Left ventricle myocardium inferior (tissue), 1 donor: Measurements from ENCODE around the gene OTOS. TPM values are rescaled to one million over a fixed set of nuclear protein-coding genes. Genes with fewer than 3 reads are reported as not detected.

ENCODE experiments used
- DNase-seq: peaks from one replicate; pipeline ENCODE4 v3.0.0-alpha.2; 2020
- H3K27ac ChIP-seq: fragments of 200-600 bp; replicated peaks from 2 replicates; pipeline ENCODE4 v1.8.0; 2021
- H3K27me3 ChIP-seq: fragments of 200-600 bp; 2 replicates; pipeline ENCODE4 v1.8.0; 2021; ENCODE audit warnings: low read depth
- H3K36me3 ChIP-seq: fragments of 200-600 bp; 2 replicates; pipeline ENCODE4 v1.8.0; 2021
- H3K4me1 ChIP-seq: fragments of 200-600 bp; 2 replicates; pipeline ENCODE4 v1.8.0; 2021
- H3K4me3 ChIP-seq: fragments of 200-600 bp; 2 replicates; pipeline ENCODE4 v1.8.0; 2021; ENCODE audit warnings: mild to moderate bottlenecking, moderate library complexity
- H3K9me3 ChIP-seq: fragments of 200-600 bp; replicated peaks from 2 replicates; pipeline ENCODE4 v1.8.0; 2021
- CTCF ChIP-seq: fragments of 200-600 bp; IDR thresholded peaks from 2 replicates; pipeline ENCODE4 v1.8.0; 2021; ENCODE audit warnings: antibody characterized with exemption, mild to moderate bottlenecking, borderline replicate concordance
- intact Hi-C: fragments of 100-400 bp; cut with micrococcal nuclease; formaldehyde crosslinking; loops from one replicate; pipeline ENCODE4 v1.11.0; 2022
- total RNA-seq: library from RNA; stranded (reverse); fragmentation: NEBNext Ultra II Directional; extraction: Animal tissue kit (Norgen Biotek cat#: 25700); gene quantifications from one replicate; pipeline ENCODE4 v1.2.1, GENCODE V29; 2021
- donor health status: DM: no; HTN: yes; CAD: no; lungs with severe emphysema.

OTOS gene
- total RNA-seq, 1 donor from 2014 or later = not detected

- Histone ChIP-seq H3K36me3 (peaks cover 7% of the 10 kb centered on the region), H3K4me1 (no peaks in the 10 kb centered on the region), H3K4me3 (no peak overlapping the region), H3K9me3 (peaks cover 8% of the 10 kb centered on the region), H3K27ac (no peak overlapping the region), H3K27me3 (no peaks in the 10 kb centered on the region)
- TF ChIP-seq CTCF = no peak
- DNase-seq = no peak
- intact Hi-C loops = no loop called here
Observed at GRCh38 chr2:240121675-240122074, 18.8 kb downstream of the OTOS start.

GRCh38 chr2:240121190-240121589 lies 19.3 kb downstream of the OTOS start:
- Histone ChIP-seq H3K36me3 (peaks cover 7% of the 10 kb centered on the region), H3K4me1 (no peaks in the 10 kb centered on the region), H3K4me3 (no peak overlapping the region), H3K27me3 (no peaks in the 10 kb centered on the region), H3K9me3 (peaks cover 8% of the 10 kb centered on the region), H3K27ac (no peak overlapping the region)
- intact Hi-C loops = no loop called here
- TF ChIP-seq CTCF = no peak
- DNase-seq = no peak

GRCh38 chr2:240114233-240114632 lies 26.2 kb downstream of the OTOS start:
- Histone ChIP-seq H3K27me3 (peaks cover 50% of the 10 kb centered on the region), H3K27ac (no peak overlapping the region), H3K4me3 (no peak overlapping the region), H3K9me3 (peaks cover 16% of the 10 kb centered on the region), H3K4me1 (no peaks in the 10 kb centered on the region), H3K36me3 (no peaks in the 10 kb centered on the region)
- TF ChIP-seq CTCF = no peak
- DNase-seq = no peak
- intact Hi-C loops = no loop called here

- no peak overlapping the region for H3K27ac ChIP-seq
- H3K9me3 ChIP-seq = peaks cover 9% of the 10 kb centered on the region
- no peak for DNase-seq
- no peak overlapping the region for H3K4me3 ChIP-seq
- H3K4me1 ChIP-seq = no peaks in the 10 kb centered on the region
- no peak for TF ChIP-seq CTCF
- no peaks in the 10 kb centered on the region for H3K36me3 ChIP-seq
- H3K27me3 ChIP-seq = peaks cover 53% of the 10 kb centered on the region
- intact Hi-C loops = no loop called here
Observed at GRCh38 chr2:240112914-240113690, 27.4 kb downstream of the OTOS start.

- H3K36me3 ChIP-seq = no peaks in the 10 kb centered on the region
- no peak overlapping the region for H3K27ac ChIP-seq
- intact Hi-C loops = no loop called here
- H3K27me3 ChIP-seq = peaks cover 71% of the 10 kb centered on the region
- no peaks in the 10 kb centered on the region for H3K4me1 ChIP-seq
- H3K4me3 ChIP-seq = no peak overlapping the region
- DNase-seq = no peak
- H3K9me3 ChIP-seq = peaks cover 7% of the 10 kb centered on the region
- TF ChIP-seq CTCF = no peak
Observed at GRCh38 chr2:240111253-240111652, 29.2 kb downstream of the OTOS start.
